HEK293 (cell line): ENCODE data around the gene PCDHA6.

Source experiments
- GLIS2 ChIP-seq: fragments of 450-650 bp; formaldehyde crosslinking; IDR thresholded peaks from 2 replicates; pipeline ENCODE4 v1.5.1; 2016; ENCODE audit warnings: missing biosample characterization, missing genetic modification characterization
- IKZF3 ChIP-seq: fragments of 450-650 bp; IDR thresholded peaks from 2 replicates; pipeline ENCODE4 v1.5.0; 2018; ENCODE audit warnings: missing biosample characterization, mild to moderate bottlenecking, missing genetic modification characterization, moderate library complexity
- PATZ1 ChIP-seq: fragments of 450-650 bp; formaldehyde crosslinking; IDR thresholded peaks from 2 replicates; pipeline ENCODE4 v1.5.1; 2016; ENCODE audit warnings: missing biosample characterization, missing genetic modification characterization
- PRDM10 ChIP-seq: fragments of 450-650 bp; formaldehyde crosslinking; IDR thresholded peaks from 2 replicates; pipeline ENCODE4 v1.5.1; 2016; ENCODE audit warnings: missing biosample characterization, missing genetic modification characterization
- YY2 ChIP-seq: fragments of 450-650 bp; formaldehyde crosslinking; IDR thresholded peaks from 2 replicates; pipeline ENCODE4 v1.5.1; 2016; ENCODE audit warnings: missing biosample characterization, missing genetic modification characterization
- ZBTB17 ChIP-seq: fragments of 450-650 bp; formaldehyde crosslinking; IDR thresholded peaks from 2 replicates; pipeline ENCODE4 v1.5.1; 2016; ENCODE audit warnings: missing biosample characterization, missing genetic modification characterization
- ZFP3 ChIP-seq: fragments of 450-650 bp; formaldehyde crosslinking; IDR thresholded peaks from 2 replicates; pipeline ENCODE4 v1.5.1; 2016; ENCODE audit warnings: low read depth, missing biosample characterization, missing genetic modification characterization
- ZNF155 ChIP-seq: fragments of 450-650 bp; formaldehyde crosslinking; IDR thresholded peaks from 2 replicates; pipeline ENCODE4 v1.5.1; 2016; ENCODE audit warnings: missing biosample characterization, missing genetic modification characterization
- ZNF366 ChIP-seq: fragments of 450-650 bp; formaldehyde crosslinking; conservative IDR thresholded peaks from 2 replicates; pipeline ENCODE4 v1.5.1; 2016; ENCODE audit warnings: missing biosample characterization, missing genetic modification characterization
- ZNF423 ChIP-seq: fragments of 450-650 bp; formaldehyde crosslinking; IDR thresholded peaks from 2 replicates; pipeline ENCODE4 v1.5.1; 2016; ENCODE audit warnings: missing biosample characterization, missing genetic modification characterization
- ZNF488 ChIP-seq: fragments of 450-650 bp; formaldehyde crosslinking; IDR thresholded peaks from 2 replicates; pipeline ENCODE4 v1.5.1; 2016; ENCODE audit warnings: missing biosample characterization, missing genetic modification characterization
- ZNF510 ChIP-seq: fragments of 450-650 bp; formaldehyde crosslinking; IDR thresholded peaks from 2 replicates; pipeline ENCODE4 v1.5.1; 2018; ENCODE audit warnings: mild to moderate bottlenecking, missing genetic modification characterization, missing biosample characterization; ENCODE audit not compliant: insufficient replicate concordance
- ZNF514 ChIP-seq: fragments of 450-650 bp; formaldehyde crosslinking; IDR thresholded peaks from 2 replicates; pipeline ENCODE4 v1.5.1; 2016; ENCODE audit warnings: missing biosample characterization, missing genetic modification characterization
- ZNF544 ChIP-seq: fragments of 450-650 bp; formaldehyde crosslinking; IDR thresholded peaks from 2 replicates; pipeline ENCODE4 v1.5.0; 2017; ENCODE audit warnings: missing biosample characterization, missing genetic modification characterization
- ZNF571 ChIP-seq: fragments of 450-650 bp; formaldehyde crosslinking; IDR thresholded peaks from 2 replicates; pipeline ENCODE4 v1.5.0; 2017; ENCODE audit warnings: missing biosample characterization, missing genetic modification characterization
- ZNF580 ChIP-seq: fragments of 450-650 bp; formaldehyde crosslinking; IDR thresholded peaks from 2 replicates; pipeline ENCODE4 v1.5.1; 2016; ENCODE audit warnings: missing biosample characterization, missing genetic modification characterization
- ZNF623 ChIP-seq: fragments of 450-650 bp; formaldehyde crosslinking; IDR thresholded peaks from 2 replicates; pipeline ENCODE4 v1.5.1; 2016; ENCODE audit warnings: missing biosample characterization, missing genetic modification characterization
- ZNF654 ChIP-seq: fragments of 450-650 bp; formaldehyde crosslinking; IDR thresholded peaks from 2 replicates; pipeline ENCODE4 v1.5.1; 2016; ENCODE audit warnings: low read depth, missing biosample characterization, missing genetic modification characterization
- ZNF660 ChIP-seq: fragments of 450-650 bp; IDR thresholded peaks from 2 replicates; pipeline ENCODE4 v1.5.1; 2018; ENCODE audit warnings: missing biosample characterization, mild to moderate bottlenecking, missing genetic modification characterization
- ZNF677 ChIP-seq: fragments of 450-650 bp; IDR thresholded peaks from 2 replicates; pipeline ENCODE4 v1.5.0; 2018; ENCODE audit warnings: missing biosample characterization, mild to moderate bottlenecking, missing genetic modification characterization, moderate library complexity
- ZNF707 ChIP-seq: fragments of 450-650 bp; formaldehyde crosslinking; IDR thresholded peaks from 2 replicates; pipeline ENCODE4 v1.5.1; 2016; ENCODE audit warnings: missing biosample characterization, missing genetic modification characterization
- TF ChIP-seq, protein P1 (sequence below): fragments of 450-650 bp; formaldehyde crosslinking; IDR thresholded peaks from 2 replicates; pipeline ENCODE4 v1.5.1; 2016; ENCODE audit warnings: missing biosample characterization, missing genetic modification characterization
- TF ChIP-seq, protein P2 (sequence below): fragments of 450-650 bp; formaldehyde crosslinking; conservative IDR thresholded peaks from 2 replicates; pipeline ENCODE4 v1.5.1; 2016; ENCODE audit warnings: low read depth, missing biosample characterization, missing genetic modification characterization
- TF ChIP-seq, protein P3 (sequence below): fragments of 450-650 bp; formaldehyde crosslinking; IDR thresholded peaks from 2 replicates; pipeline ENCODE4 v1.5.1; 2017; ENCODE audit warnings: missing biosample characterization, missing genetic modification characterization

Gene PCDHA6

GRCh38 chr5:140868721-140869554, 41.2 kb downstream of the PCDHA6 start, which contains the start of gene PCDHA11 (continued):
- TF ChIP-seq ZNF423 (tag by site-specific recombination) (no peak), PRDM10 (tag by site-specific recombination) (no peak), ZFP3 (tag by site-specific recombination) (no peak), ZNF660 (tag by site-specific recombination) (peak; percentile 46; the same call in 1 of the 2 replicates), PATZ1 (tag by site-specific recombination) (no peak), ZNF510 (tag by site-specific recombination) (no peak), ZNF366 (tag by site-specific recombination) (no peak), ZNF571 (tag by site-specific recombination) (no peak), ZNF580 (tag by site-specific recombination) (no peak), ZNF488 (tag by site-specific recombination) (no peak), ZNF677 (no peak), ZNF155 (tag by site-specific recombination) (no peak), ZNF623 (tag by site-specific recombination) (no peak), ZNF514 (no peak), GLIS2 (tag by site-specific recombination) (no peak), ZNF654 (tag by site-specific recombination) (peak; percentile 83), ZNF544 (tag by site-specific recombination) (no peak), IKZF3 (no peak), YY2 (tag by site-specific recombination) (no peak), ZNF707 (tag by site-specific recombination) (no peak), ZBTB17 (peak; percentile 24; the same call in 1 of the 2 replicates)
- TF ChIP-seq, protein P1, sequence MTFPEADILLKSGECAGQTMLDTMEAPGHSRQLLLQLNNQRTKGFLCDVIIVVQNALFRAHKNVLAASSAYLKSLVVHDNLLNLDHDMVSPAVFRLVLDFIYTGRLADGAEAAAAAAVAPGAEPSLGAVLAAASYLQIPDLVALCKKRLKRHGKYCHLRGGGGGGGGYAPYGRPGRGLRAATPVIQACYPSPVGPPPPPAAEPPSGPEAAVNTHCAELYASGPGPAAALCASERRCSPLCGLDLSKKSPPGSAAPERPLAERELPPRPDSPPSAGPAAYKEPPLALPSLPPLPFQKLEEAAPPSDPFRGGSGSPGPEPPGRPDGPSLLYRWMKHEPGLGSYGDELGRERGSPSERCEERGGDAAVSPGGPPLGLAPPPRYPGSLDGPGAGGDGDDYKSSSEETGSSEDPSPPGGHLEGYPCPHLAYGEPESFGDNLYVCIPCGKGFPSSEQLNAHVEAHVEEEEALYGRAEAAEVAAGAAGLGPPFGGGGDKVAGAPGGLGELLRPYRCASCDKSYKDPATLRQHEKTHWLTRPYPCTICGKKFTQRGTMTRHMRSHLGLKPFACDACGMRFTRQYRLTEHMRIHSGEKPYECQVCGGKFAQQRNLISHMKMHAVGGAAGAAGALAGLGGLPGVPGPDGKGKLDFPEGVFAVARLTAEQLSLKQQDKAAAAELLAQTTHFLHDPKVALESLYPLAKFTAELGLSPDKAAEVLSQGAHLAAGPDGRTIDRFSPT, result no peak
- TF ChIP-seq, protein P2, sequence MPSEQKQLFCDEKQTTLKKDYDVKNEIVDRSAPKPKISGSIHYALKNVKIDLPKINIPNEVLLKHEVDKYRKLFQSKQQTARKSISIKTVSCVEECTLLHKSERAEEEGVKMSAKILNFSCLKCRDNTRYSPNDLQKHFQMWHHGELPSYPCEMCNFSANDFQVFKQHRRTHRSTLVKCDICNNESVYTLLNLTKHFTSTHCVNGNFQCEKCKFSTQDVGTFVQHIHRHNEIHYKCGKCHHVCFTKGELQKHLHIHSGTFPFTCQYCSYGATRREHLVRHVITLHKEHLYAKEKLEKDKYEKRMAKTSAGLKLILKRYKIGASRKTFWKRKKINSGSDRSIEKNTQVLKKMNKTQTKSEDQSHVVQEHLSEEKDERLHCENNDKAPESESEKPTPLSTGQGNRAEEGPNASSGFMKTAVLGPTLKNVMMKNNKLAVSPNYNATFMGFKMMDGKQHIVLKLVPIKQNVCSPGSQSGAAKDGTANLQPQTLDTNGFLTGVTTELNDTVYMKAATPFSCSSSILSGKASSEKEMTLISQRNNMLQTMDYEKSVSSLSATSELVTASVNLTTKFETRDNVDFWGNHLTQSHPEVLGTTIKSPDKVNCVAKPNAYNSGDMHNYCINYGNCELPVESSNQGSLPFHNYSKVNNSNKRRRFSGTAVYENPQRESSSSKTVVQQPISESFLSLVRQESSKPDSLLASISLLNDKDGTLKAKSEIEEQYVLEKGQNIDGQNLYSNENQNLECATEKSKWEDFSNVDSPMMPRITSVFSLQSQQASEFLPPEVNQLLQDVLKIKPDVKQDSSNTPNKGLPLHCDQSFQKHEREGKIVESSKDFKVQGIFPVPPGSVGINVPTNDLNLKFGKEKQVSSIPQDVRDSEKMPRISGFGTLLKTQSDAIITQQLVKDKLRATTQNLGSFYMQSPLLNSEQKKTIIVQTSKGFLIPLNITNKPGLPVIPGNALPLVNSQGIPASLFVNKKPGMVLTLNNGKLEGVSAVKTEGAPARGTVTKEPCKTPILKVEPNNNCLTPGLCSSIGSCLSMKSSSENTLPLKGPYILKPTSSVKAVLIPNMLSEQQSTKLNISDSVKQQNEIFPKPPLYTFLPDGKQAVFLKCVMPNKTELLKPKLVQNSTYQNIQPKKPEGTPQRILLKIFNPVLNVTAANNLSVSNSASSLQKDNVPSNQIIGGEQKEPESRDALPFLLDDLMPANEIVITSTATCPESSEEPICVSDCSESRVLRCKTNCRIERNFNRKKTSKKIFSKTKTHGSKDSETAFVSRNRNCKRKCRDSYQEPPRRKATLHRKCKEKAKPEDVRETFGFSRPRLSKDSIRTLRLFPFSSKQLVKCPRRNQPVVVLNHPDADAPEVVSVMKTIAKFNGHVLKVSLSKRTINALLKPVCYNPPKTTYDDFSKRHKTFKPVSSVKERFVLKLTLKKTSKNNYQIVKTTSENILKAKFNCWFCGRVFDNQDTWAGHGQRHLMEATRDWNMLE (tag by site-specific recombination), result no peak
- TF ChIP-seq, protein P3, sequence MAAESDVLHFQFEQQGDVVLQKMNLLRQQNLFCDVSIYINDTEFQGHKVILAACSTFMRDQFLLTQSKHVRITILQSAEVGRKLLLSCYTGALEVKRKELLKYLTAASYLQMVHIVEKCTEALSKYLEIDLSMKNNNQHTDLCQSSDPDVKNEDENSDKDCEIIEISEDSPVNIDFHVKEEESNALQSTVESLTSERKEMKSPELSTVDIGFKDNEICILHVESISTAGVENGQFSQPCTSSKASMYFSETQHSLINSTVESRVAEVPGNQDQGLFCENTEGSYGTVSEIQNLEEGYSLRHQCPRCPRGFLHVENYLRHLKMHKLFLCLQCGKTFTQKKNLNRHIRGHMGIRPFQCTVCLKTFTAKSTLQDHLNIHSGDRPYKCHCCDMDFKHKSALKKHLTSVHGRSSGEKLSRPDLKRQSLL (tag by site-specific recombination), result peak; percentile 43; the same call in 1 of the 2 replicates
